PC-3 (cell line): ENCODE measurements around the gene DTWD2. TPM values are rescaled to one million over a fixed set of nuclear protein-coding genes. Genes with fewer than 3 reads are reported as not detected.

Experiments
- ATAC-seq: fragments of 200-7000 bp; cut with Tn5 transposase; 2 replicates; pipeline ENCODE4 v1.9.1; 2020; ENCODE audit warnings: mild to moderate bottlenecking, moderate library complexity
- BruUV-seq: library from RNA; stranded (reverse); fragments of 400-500 nt; replicated peaks from 2 replicates; lab custom pipeline; 2021; lab: Mats Ljungman, UMichigan
- CTCF ChIA-PET: fragments of 300-600 bp; sonication (Branson Sonifier 250); formaldehyde crosslinking; loops from one replicate; lab custom pipeline; 2022; ENCODE audit warnings: antibody characterized with exemption; lab: Charles Lee
- POLR2A ChIA-PET: fragments of 300-600 bp; sonication (Branson Sonifier 250); formaldehyde crosslinking; loops from one replicate; lab custom pipeline; 2022; ENCODE audit warnings: antibody characterized with exemption; ENCODE audit not compliant: unreplicated experiment; lab: Charles Lee
- DNase-seq: peaks from one replicate; pipeline ENCODE4 v3.0.0-alpha.2; 2015
- H2AFZ ChIP-seq: fragments of 300-600 bp; sonication (generic); 2 replicates; pipeline ENCODE4 v1.6.0; 2016; ENCODE audit warnings: antibody characterized with exemption, low read length
- H3F3A ChIP-seq: fragments of 300-600 bp; sonication (generic); one replicate; pipeline ENCODE4 v1.6.0; 2017; ENCODE audit warnings: antibody characterized with exemption, low read length, control low read depth, mild to moderate bottlenecking; ENCODE audit not compliant: unreplicated experiment
- H3K27ac ChIP-seq: fragments of 300-600 bp; sonication (generic); 2 replicates; pipeline ENCODE4 v1.5.1; 2016; ENCODE audit warnings: mild to moderate bottlenecking, low read length
- H3K27me3 ChIP-seq: fragments of 300-600 bp; sonication (generic); 2 replicates; pipeline ENCODE4 v1.6.1; 2016; ENCODE audit warnings: low read length, mixed read lengths
- H3K36me3 ChIP-seq: fragments of 300-600 bp; sonication (generic); 2 replicates; pipeline ENCODE4 v1.6.1; 2016; ENCODE audit warnings: low read depth, mixed run types, low read length, mixed read lengths
- H3K4me1 ChIP-seq: fragments of 300-600 bp; sonication (generic); 2 replicates; pipeline ENCODE4 v1.5.1; 2016; ENCODE audit warnings: low read length; ENCODE audit not compliant: insufficient read depth
- H3K4me2 ChIP-seq: fragments of 300-600 bp; sonication (generic); 2 replicates; pipeline ENCODE4 v1.6.0; 2016; ENCODE audit warnings: low read length
- H3K4me3 ChIP-seq: fragments of 300-600 bp; sonication (generic); 2 replicates; pipeline ENCODE4 v1.5.1; 2016; ENCODE audit warnings: mild to moderate bottlenecking, low read length, mixed read lengths
- H3K79me2 ChIP-seq: fragments of 300-600 bp; sonication (generic); 2 replicates; pipeline ENCODE4 v1.6.1; 2017; ENCODE audit warnings: low read length, mixed read lengths
- H3K9ac ChIP-seq: fragments of 300-600 bp; sonication (generic); 2 replicates; pipeline ENCODE4 v1.6.0; 2016; ENCODE audit warnings: mild to moderate bottlenecking, low read length
- H3K9me2 ChIP-seq: fragments of 300-600 bp; sonication (generic); replicated peaks from 2 replicates; pipeline ENCODE4 v1.6.1; 2016; ENCODE audit warnings: mixed run types, low read length, mixed read lengths
- H3K9me3 ChIP-seq: fragments of 300-600 bp; sonication (generic); 2 replicates; pipeline ENCODE4 v1.6.1; 2016; ENCODE audit warnings: low read length, mixed read lengths
- H4K20me1 ChIP-seq: fragments of 300-600 bp; sonication (generic); 2 replicates; pipeline ENCODE4 v1.6.1; 2016; ENCODE audit warnings: low read length, mixed read lengths
- CTCF ChIP-seq: fragments of 300-600 bp; sonication (generic); conservative IDR thresholded peaks from 2 replicates; pipeline ENCODE4 v1.5.1; 2017; ENCODE audit warnings: antibody characterized with exemption, low read depth, mild to moderate bottlenecking, low read length
- EZH2 ChIP-seq: fragments of 300-600 bp; sonication (generic); IDR thresholded peaks from one replicate; pipeline ENCODE4 v1.6.1; 2017; ENCODE audit warnings: antibody characterized with exemption, mild to moderate bottlenecking, low read length; ENCODE audit not compliant: unreplicated experiment
- EZH2phosphoT487 ChIP-seq: fragments of 300-600 bp; sonication (generic); IDR thresholded peaks from 2 replicates; pipeline ENCODE4 v1.6.1; 2018; ENCODE audit warnings: mild to moderate bottlenecking, antibody characterized with exemption, low read length, borderline replicate concordance
- intact Hi-C: fragments of 100-400 bp; cut with micrococcal nuclease; formaldehyde crosslinking; loops from 2 replicates; pipeline ENCODE4 v1.9.0; 2023
- total RNA-seq: library from RNA; depleted of rRNA; stranded (reverse); fragments of >200 nt; gene quantifications from 2 replicates; pipeline ENCODE4 v1.2.3, GENCODE V29; 2014

Gene DTWD2
- total RNA-seq, 1 experiment from 2014 or later, result 16.5 TPM

- TF ChIP-seq EZH2phosphoT487, result no peak
- no peak for TF ChIP-seq EZH2
- TF ChIP-seq CTCF, result no peak
- H3K36me3 ChIP-seq, result no peaks in the 10 kb centered on the region
- intact Hi-C loops, result loop anchor here (2.0 kb wide), 2 partner anchors 13 to 35 kb away; partner anchors contain the start of gene DMXL1
- no peaks in the 10 kb centered on the region for H4K20me1 ChIP-seq
- POLR2A ChIA-PET, result interaction anchor here (0.6 kb wide), 1 partner anchor 35 kb away, joined by 7 read pairs; the partner anchor contains the start of gene DMXL1
- H3K4me1 ChIP-seq, result peaks cover 19% of the 10 kb centered on the region
- no peaks in the 10 kb centered on the region for H3F3A ChIP-seq
- CTCF ChIA-PET, result interaction anchor here (0.6 to 0.7 kb wide), 3 partner anchors 34 to 48 kb away, joined by 3 read pairs; partner anchors contain the start of gene DMXL1
- no peaks in the 10 kb centered on the region for H3K27me3 ChIP-seq
- peak; percentile 94 for ATAC-seq
- H3K9me2 ChIP-seq, result no peaks in the 10 kb centered on the region
- peak overlapping the region; percentile 64 for H3K27ac ChIP-seq
- 0 out of 2 replicates have a peak overlapping the region, but pooled peaks have one; percentile 14 for H2AFZ ChIP-seq
- no TSS peak for BruUV-seq
- H3K79me2 ChIP-seq, result no peaks in the 10 kb centered on the region
- H3K9ac ChIP-seq, result no peak overlapping the region
- DNase-seq, result peak; percentile 78
- peak overlapping the region; percentile 56 for H3K4me2 ChIP-seq
- no peak overlapping the region for H3K4me3 ChIP-seq
- no peaks in the 10 kb centered on the region for H3K9me3 ChIP-seq
Measured at GRCh38 chr5:119036101-119036762, 47.9 kb upstream of the DTWD2 start.

- Histone ChIP-seq H3K4me1 (peaks cover 19% of the 10 kb centered on the region), H4K20me1 (no peaks in the 10 kb centered on the region), H3K27ac (no peak overlapping the region), H3K79me2 (no peaks in the 10 kb centered on the region), H3F3A (no peaks in the 10 kb centered on the region), H3K4me2 (no peak overlapping the region), H3K9me3 (no peaks in the 10 kb centered on the region), H3K36me3 (no peaks in the 10 kb centered on the region), H2AFZ (no peak overlapping the region), H3K4me3 (no peak overlapping the region), H3K27me3 (no peaks in the 10 kb centered on the region), H3K9me2 (no peaks in the 10 kb centered on the region), H3K9ac (no peak overlapping the region)
- DNase-seq (no peak), ATAC-seq (no peak)
- POLR2A ChIA-PET, result no interaction called here
- TF ChIP-seq CTCF, result no peak
- TF ChIP-seq EZH2phosphoT487, result no peak
- no peak for TF ChIP-seq EZH2
- intact Hi-C loops, result no loop called here
- BruUV-seq, result no TSS peak
- CTCF ChIA-PET, result no interaction called here
Measured at GRCh38 chr5:119033135-119033534, 44.8 kb upstream of the DTWD2 start.

GRCh38 chr5:119032656-119033055 lies 44.3 kb upstream of the DTWD2 start:
- DNase-seq (no peak), ATAC-seq (no peak)
- intact Hi-C loops, result no loop called here
- H3K79me2 ChIP-seq, result no peaks in the 10 kb centered on the region
- no peak overlapping the region for H3K4me3 ChIP-seq
- H2AFZ ChIP-seq, result no peak overlapping the region
- peaks cover 15% of the 10 kb centered on the region for H3K4me1 ChIP-seq
- POLR2A ChIA-PET, result no interaction called here
- H3K4me2 ChIP-seq, result no peak overlapping the region
- CTCF ChIA-PET, result no interaction called here
- no peaks in the 10 kb centered on the region for H3K36me3 ChIP-seq
- BruUV-seq, result no TSS peak
- H3K27me3 ChIP-seq, result no peaks in the 10 kb centered on the region
- H3K9me2 ChIP-seq, result no peaks in the 10 kb centered on the region
- H3K9me3 ChIP-seq, result no peaks in the 10 kb centered on the region
- no peak overlapping the region for H3K27ac ChIP-seq
- H3F3A ChIP-seq, result no peaks in the 10 kb centered on the region
- TF ChIP-seq EZH2phosphoT487 (no peak), EZH2 (no peak), CTCF (no peak)
- H3K9ac ChIP-seq, result no peak overlapping the region
- H4K20me1 ChIP-seq, result no peaks in the 10 kb centered on the region
